Effector CD4-positive, alpha-beta T cell (primary cell): ENCODE data around the gene LRRC41.
A peak's percentile ranks its signal among the peaks of the same experiment; 100 is the strongest.
"Not testable (repeated sequence)": the region's sequence is repeated elsewhere in the genome, so short reads cannot be mapped to it uniquely, and the experiment has no call there.

ENCODE experiments used
- DNase-seq: peaks from one replicate; pipeline ENCODE4 v3.0.0-alpha.2; 2020

LRRC41 gene

GRCh38 chr1:46284597-46285564 is 18.5 kb downstream of the LRRC41 start:
- DNase-seq: no peak

DNA sequence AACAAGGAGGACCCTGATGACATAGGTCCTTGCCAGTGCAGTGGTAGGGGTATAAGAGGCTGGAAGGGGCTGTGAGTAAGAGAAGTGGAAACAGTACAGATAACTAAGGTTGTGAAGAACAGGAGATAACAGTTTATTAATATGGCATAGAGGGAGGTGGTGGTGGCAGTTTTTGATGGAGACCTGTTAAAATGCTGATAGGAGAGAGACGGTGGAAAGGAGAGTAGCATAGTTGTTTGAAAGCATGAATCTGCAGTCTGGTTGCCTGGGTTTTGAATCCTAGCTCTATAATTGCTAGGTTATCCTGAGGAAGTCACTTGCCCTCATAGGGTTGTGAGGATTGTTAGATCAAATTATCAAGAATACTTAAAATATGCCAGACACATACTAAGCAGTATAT is 19.4 kb downstream of the LRRC41 start:
- DNase-seq: no peak

GRCh38 chr1:46281021-46281420 is 22.4 kb downstream of the LRRC41 start:
- DNase-seq: no peak

DNA sequence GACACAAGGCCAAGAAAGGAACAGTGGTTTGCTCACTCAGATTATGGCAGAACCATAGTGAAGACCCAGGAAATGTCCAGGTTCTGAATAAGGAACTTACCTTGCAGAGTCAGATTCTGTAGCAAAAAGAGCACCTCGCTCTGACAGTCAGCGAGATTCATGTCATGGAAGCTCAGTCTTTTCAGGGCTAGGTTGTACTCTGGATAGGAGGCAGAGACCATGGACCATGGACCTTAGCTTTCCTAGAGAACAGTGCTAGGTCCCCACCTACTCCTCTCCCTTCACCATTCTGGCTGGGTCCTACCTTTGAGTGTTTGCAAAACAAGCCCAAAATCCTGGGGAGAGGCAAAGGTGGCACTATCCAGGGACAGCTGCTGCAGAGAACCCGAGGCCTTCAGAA is 23.3 kb downstream of the LRRC41 start:
- no peak for DNase-seq

DNA sequence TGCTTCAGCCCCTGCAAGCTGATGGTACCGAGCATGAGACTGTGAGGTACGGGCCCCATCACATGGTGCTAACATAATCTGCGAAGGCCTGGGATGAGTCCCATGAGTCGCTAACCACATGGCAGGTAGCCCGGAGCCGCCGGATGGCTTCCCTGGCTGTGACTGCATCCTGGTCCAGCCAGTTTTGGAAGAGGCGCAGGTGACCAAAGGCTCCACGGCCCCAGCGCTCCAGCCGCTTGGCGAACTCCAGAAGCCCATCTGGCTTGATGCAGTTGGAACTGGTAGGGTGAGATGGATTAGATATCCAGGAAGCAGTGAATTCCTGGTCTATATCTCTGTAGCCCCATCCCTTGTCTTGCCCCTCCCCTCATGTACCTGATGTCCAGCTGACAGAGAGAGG is 24.6 kb downstream of the LRRC41 start:
- no peak for DNase-seq

- no peak for DNase-seq
Measured at GRCh38 chr1:46277658-46278373, 25.6 kb downstream of the LRRC41 start.

GRCh38 chr1:46275030-46275337 is 28.4 kb downstream of the LRRC41 start:
- no peak for DNase-seq

DNA sequence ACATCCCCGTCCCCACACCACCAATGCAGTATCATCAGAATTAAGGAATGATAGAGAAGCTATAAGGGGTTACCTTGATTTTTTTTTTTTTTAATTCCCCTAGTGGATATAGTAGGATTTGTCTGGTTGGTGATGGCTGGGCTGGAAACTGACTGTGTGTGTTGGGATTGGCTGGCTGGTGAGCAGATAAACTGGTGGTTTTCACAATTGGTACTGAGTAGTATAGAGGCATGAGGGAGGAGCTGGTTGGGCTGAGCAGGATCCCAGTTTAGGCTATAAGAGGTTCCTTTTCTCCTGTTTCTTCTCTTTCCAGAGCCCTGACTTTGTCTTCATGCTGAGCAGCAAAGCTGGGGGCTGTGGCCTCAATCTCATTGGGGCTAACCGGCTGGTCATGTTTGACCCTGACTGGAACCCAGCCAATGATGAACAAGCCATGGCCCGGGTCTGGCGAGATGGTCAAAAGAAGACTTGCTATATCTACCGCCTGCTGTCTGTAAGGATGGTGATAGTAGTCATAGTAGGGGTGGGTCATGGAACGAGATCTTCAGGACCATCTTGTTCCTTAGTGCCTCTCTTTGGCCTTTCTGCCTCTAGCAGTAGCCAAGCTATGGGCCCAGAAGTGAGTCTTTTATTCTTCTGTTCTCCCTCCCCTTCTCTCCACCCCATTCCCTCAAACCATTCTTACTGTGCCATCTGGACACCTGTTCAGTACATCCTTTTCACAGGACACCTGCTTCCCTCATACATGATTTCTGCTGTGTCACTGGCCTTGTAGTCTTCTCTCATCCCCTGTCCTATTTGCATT is 29.0 kb downstream of the LRRC41 start:
- DNase-seq: no peak

DNA sequence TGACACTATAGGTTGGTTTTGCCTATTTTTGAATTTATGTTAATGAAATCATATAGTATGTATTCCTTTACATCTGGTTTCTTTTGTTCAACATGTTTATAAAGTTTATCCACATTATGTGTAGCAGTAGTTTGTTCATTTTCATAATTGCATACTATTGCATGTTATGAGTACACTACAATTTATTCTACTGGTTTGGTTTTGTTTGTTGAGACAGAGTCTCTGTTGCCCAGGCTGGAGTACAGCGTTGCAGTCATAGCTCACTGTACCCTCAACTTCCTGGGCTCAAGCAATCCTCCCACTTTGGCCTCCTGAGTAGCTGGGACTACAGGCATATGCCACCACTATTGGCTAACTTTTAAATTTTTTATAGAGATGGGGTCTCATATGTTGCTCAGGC is 34.8 kb downstream of the LRRC41 start:
- DNase-seq: no peak

DNA sequence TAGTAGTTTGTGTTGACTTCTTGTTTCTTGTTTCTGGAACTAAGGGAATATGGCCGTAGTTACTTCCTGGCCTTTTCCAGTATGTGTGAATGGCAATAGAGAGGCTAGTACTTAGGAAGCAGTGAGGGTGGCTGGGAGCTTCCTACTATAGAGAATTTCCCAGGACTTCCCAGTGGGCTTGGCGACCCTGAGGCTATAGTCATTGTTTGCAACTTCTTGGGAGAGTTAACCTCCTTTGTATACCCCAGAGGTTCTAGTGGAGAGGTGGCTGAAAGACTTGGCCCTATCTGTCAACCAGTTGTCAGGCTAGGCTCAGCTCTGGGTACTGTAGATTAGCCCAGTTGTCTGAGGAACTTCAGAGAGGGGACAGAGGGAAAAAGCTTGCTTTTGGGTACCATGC is 40.3 kb downstream of the LRRC41 start:
- DNase-seq: no peak

DNA sequence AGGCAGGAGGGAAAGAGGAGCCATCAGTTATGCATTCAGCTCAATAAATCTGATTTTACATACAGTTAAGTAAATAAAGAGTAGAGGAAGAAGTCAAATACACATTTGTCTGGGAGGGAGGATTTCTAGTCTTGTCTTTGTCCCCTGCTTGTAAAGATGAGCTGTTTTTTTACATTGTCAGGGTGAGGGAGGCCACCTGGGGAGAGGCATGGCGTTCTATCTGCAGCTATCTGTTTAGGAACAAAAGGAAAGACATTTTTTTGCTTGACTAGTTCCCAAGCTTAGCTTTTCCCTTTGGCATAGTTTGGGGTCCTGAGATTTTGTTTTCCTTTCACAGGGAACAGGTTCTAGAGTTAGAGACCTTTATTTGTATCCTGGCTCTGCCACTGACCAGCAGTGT is 40.9 kb downstream of the LRRC41 start:
- DNase-seq: no peak

DNA sequence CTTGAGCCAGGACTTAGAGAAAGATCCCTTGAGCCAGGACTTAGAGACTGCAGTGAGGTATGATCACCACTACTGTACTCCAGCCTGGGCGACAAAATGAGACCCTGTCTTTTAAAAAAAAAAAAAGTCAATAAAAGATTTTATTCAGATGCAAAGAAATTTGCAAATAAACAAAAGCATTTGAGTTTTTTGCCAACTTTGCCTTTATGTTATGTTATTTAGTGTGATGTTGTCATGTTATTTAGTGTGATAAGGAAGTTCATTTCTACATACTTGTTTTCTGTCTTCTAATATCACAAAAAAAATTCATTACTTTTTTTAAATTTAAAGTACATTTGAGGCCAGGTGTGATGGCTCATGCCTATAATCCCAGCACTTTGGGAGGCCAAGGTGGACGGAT is 46.9 kb downstream of the LRRC41 start:
- no peak for DNase-seq

- no peak for DNase-seq
Measured at GRCh38 chr1:46254668-46255067, 48.7 kb downstream of the LRRC41 start.

DNA sequence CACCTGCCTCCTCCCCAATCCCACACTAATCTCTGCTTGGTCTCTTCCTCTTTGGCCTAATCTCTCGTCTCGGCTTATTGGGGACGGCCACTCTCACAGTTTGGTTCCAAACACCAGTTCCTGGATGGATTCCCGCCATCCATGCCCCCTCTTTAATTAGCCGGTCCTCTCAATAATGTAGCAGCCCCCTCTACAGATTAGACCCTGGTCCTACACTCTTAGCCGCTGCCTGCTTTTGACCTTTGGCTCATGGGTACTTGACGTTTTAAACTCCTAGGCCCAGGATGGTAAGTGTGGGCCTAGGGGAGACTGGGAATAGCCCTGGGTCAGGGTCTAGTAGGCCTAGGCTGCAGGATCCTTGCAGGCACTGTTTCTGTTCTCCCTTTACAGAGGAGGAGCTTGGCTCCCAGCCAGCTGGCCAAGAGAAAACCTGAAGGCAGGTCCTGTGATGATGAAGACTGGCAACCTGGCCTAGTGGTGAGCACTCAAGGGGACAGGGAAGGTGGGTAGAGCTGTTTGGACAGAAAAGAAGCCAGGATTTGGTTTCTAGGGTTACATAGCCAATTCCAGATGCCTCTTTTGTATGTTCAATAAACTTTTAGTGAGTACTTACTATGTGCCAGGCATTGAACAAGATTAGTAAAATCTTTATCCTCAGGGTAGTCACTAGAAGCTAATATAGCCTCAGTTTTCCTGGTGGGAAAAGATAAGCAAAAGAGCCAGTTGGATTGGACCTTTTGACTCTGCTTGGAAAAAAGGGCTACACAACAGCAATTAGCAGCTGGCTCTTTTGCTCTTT is 55.1 kb downstream of the LRRC41 start:
- DNase-seq: no peak

GRCh38 chr1:46247436-46248121 is 55.8 kb downstream of the LRRC41 start, which contains the start of gene RAD54L:
RAD54L (plus strand) TSS chr1:46247763; CDS start chr1:46248406, 643 bp downstream.
- DNase-seq: peak; percentile 94

DNA sequence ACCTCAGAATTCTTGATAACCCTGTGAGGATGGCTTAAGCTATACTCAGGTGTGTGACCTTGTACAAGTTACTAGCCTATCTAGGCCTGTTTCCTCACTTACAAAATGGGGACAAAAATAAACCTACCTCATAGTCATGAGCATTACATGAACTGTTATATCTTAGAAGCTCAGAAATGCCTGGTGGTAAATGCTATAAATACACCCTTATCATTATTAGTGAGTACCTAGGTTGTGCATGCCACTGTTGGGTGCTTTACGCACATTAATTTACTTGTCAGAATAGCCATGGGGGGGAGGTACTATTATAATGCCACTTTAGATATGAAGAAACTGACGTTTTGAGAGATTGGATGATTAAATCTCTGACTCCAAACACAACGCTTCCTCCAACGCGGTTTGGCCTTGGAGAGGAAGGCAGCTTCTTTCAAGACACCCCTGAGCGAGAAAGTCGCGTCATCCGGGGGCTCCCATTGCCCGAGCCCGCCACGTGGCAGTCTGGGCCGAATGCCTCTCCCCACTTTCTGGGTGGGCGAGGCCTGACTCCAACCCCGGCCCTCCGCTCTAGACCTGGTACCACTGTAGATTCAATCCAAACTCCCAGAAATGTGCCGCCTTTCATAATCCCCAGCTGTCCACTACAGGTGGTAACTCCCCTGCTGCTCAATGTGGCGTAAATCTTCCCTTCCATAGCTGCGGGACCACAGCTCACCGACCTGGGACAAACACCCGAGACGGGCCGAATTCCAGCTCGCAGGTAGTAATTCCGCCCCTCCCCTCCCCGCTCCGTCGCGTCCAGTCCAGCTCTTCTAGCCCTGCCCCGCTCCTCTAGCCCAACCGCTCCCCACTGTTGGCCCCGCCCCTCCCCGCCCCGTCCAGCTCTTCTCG is 56.6 kb downstream of the LRRC41 start:
- DNase-seq: peak; percentile 30

DNA sequence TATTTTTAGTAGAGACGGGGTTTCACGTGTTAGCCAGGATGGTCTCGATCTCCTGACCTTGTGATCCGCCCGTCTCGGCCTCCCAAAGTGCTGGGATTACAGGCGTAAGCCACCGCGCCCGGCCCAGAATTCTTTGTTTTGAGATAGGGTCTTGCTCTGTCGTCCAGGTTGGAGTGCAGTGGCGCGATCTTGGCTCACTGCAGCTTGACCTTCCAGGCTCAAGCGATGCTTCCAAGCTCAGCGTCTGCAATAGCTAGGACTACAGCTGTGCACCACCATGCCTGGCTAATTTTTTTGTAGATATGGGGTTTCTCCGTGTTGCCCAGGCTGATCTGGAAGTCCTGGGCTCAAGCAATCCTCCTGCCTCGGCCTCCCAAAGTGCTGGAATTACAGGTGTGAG is 57.3 kb downstream of the LRRC41 start:
- not testable (repeated sequence) for DNase-seq

DNA sequence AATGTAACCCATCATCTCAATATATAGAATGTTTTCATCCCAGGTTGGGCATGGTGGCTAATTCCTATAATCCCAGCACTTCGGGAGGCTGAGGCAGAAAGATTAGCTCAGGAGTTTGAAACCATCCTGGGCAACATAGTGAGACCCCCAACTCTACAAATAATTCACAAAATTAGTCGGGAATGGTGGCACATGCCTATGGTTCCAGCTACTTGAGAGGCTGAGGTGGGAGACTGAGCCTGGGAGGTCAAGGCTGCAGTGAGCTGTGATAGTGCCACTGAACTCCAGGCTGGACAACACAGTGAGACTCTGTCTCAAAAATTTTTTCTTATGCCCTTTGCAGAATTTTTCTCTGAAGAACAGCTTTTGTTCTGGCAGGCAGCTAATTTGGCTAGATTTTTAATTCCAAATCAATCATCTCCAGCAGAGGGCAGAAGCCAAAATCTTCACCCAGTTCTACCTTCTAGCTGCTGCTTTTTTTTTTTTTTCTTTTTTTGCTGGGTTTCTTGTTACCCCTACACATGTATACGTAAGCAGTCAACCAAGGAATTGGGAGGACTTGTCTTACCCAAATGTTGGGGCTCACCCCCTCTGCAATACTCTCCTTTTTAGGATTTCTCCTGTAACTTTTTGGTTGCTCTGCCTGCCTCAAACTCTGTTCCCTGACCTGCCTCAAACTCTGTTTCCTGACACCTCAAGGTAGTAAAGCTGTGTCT is 58.6 kb downstream of the LRRC41 start:
- DNase-seq: no peak

DNA sequence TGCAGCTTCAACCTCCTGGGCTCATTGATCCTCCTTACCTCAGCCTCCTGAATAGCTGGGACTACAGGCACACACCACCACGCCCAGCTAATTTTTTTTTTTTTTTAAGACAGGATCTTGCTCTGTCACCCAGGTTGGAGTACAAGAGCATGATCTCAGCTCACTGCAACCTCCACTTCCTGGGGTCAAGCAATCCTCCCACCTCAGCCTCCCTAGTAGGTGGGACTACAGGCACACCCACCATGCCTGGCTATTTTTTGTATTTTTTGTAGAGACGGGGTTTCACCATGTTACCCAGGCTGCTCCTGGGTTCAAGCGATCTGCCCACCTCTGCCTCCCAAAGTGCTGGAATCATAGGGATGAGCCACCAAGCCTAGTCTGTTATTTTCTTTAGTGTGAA is 59.6 kb downstream of the LRRC41 start:
- DNase-seq: not testable (repeated sequence)

- no peak for DNase-seq
Measured at GRCh38 chr1:46242918-46243317, 60.5 kb downstream of the LRRC41 start.
